Activated T-cell treated with anti-CD3 and anti-CD28 coated beads, Interleukin-2, amount 50 U/mL, for 72 hours (primary cell): ENCODE measurements around the gene AIG1. TPM values are rescaled to one million over a fixed set of nuclear protein-coding genes. Genes with fewer than 3 reads are reported as not detected.
"Not testable (repeated sequence)": the region's sequence is repeated elsewhere in the genome, so short reads cannot be mapped to it uniquely, and the experiment has no call there.

Source experiments
- ATAC-seq, 2 donors: fragments of 150-1000 bp; cut with Tn5 transposase; replicated peaks in 1 of 2; 2 replicates each; pipeline ENCODE4 v1.10.0; 2021; ENCODE audit warnings: moderate library complexity in 2 of 2, mild to moderate bottlenecking in 1 of 2
- DNase-seq, 2 donors: peaks; one replicate each; pipeline ENCODE4 v3.0.0; 2021 to 2022; ENCODE audit warnings: mixed read lengths in 1 of 2
- H3K27ac Mint-ChIP-seq: one replicate; pipeline ENCODE4 v1.8.0; 2022; ENCODE audit warnings: mild to moderate bottlenecking, moderate library complexity, mixed read lengths
- H3K27me3 Mint-ChIP-seq: one replicate; pipeline ENCODE4 v1.8.0; 2022; ENCODE audit warnings: low read depth, mixed read lengths
- H3K36me3 Mint-ChIP-seq, 2 donors: one replicate each; pipeline ENCODE4 v1.8.0; 2022; ENCODE audit warnings: mixed read lengths in 2 of 2, mild to moderate bottlenecking in 1 of 2; ENCODE audit not compliant: insufficient read depth in 2 of 2
- H3K4me1 Mint-ChIP-seq: one replicate; pipeline ENCODE4 v1.8.0; 2022; ENCODE audit warnings: low read depth, mixed read lengths
- H3K4me3 Mint-ChIP-seq, 2 donors: one replicate each; pipeline ENCODE4 v1.8.0; 2022; ENCODE audit warnings: mild to moderate bottlenecking in 2 of 2, mixed read lengths in 2 of 2, moderate library complexity in 2 of 2
- H3K9me3 Mint-ChIP-seq, 2 donors: one replicate each; pipeline ENCODE4 v1.8.0; 2022; ENCODE audit warnings: mixed read lengths in 2 of 2
- total RNA-seq, 2 donors: library from RNA; stranded (reverse); gene quantifications; one replicate each; pipeline ENCODE4 v1.2.3, GENCODE V29; 2022

The AIG1 gene
- total RNA-seq, 2 donors from 2014 or later: 23.8 to 28.2 TPM

- no peak for DNase-seq
- H3K4me3 Mint-ChIP-seq: peak overlapping the region; percentile 84 to 91
- H3K36me3 Mint-ChIP-seq: peaks cover 3 to 6% of the 10 kb centered on the region in 2 donors
- no peaks in the 10 kb centered on the region for H3K9me3 Mint-ChIP-seq
- ATAC-seq: no peak
- peaks cover 36% of the 10 kb centered on the region for H3K4me1 Mint-ChIP-seq
- no peaks in the 10 kb centered on the region for H3K27me3 Mint-ChIP-seq
- peak overlapping the region; percentile 56 for H3K27ac Mint-ChIP-seq
Observed at GRCh38 chr6:143061597-143062385, 1.1 kb downstream of the AIG1 start.

GRCh38 chr6:143062551-143062950, 1.9 kb downstream of the AIG1 start:
- Mint-ChIP-seq H3K27me3 (no peaks in the 10 kb centered on the region), H3K27ac (no peak overlapping the region), H3K4me1 (peaks cover 36% of the 10 kb centered on the region), H3K4me3 (peak overlapping the region in 1 of 2 donors; percentile 13), H3K36me3 (peaks cover 3 to 4% of the 10 kb centered on the region in 2 donors), H3K9me3 (no peaks in the 10 kb centered on the region)
- ATAC-seq: no peak
- DNase-seq: no peak

GRCh38 chr6:143063631-143064030, 2.9 kb downstream of the AIG1 start:
- peaks cover 36% of the 10 kb centered on the region for H3K4me1 Mint-ChIP-seq
- H3K36me3 Mint-ChIP-seq: peaks cover 3 to 4% of the 10 kb centered on the region in 2 donors
- no peak overlapping the region for H3K27ac Mint-ChIP-seq
- H3K9me3 Mint-ChIP-seq: no peaks in the 10 kb centered on the region
- H3K4me3 Mint-ChIP-seq: no peak overlapping the region
- no peaks in the 10 kb centered on the region for H3K27me3 Mint-ChIP-seq
- DNase-seq: no peak
- ATAC-seq: no peak

GRCh38 chr6:143064271-143064670, 3.6 kb downstream of the AIG1 start:
- Mint-ChIP-seq H3K27me3 (no peaks in the 10 kb centered on the region), H3K36me3 (peaks cover 3 to 4% of the 10 kb centered on the region in 2 donors), H3K4me1 (peaks cover 29% of the 10 kb centered on the region), H3K4me3 (no peak overlapping the region), H3K9me3 (no peaks in the 10 kb centered on the region), H3K27ac (no peak overlapping the region)
- no peak for ATAC-seq
- no peak for DNase-seq

- DNase-seq (no peak), ATAC-seq (no peak)
- no peak overlapping the region for H3K27ac Mint-ChIP-seq
- peaks cover 2 to 4% of the 10 kb centered on the region in 2 donors for H3K36me3 Mint-ChIP-seq
- no peaks in the 10 kb centered on the region for H3K27me3 Mint-ChIP-seq
- H3K4me1 Mint-ChIP-seq: peaks cover 23% of the 10 kb centered on the region
- H3K4me3 Mint-ChIP-seq: no peak overlapping the region
- no peaks in the 10 kb centered on the region for H3K9me3 Mint-ChIP-seq
Observed at GRCh38 chr6:143064951-143065683, 4.4 kb downstream of the AIG1 start.

- Mint-ChIP-seq H3K27me3 (no peaks in the 10 kb centered on the region), H3K4me1 (peaks cover 2% of the 10 kb centered on the region)
Observed at GRCh38 chr6:143068001-143068400, 7.3 kb downstream of the AIG1 start.

GRCh38 chr6:143074101-143074500, 13.4 kb downstream of the AIG1 start:
- Mint-ChIP-seq H3K27me3 (no peaks in the 10 kb centered on the region), H3K27ac (no peak overlapping the region), H3K36me3 (peaks cover 17 to 21% of the 10 kb centered on the region in 2 donors), H3K9me3 (peaks cover 1 to 15% of the 10 kb centered on the region in 2 donors), H3K4me1 (no peaks in the 10 kb centered on the region), H3K4me3 (no peak overlapping the region)
- DNase-seq (no peak), ATAC-seq (no peak)

More at GRCh38 chr6:143068001-143068400, 7.3 kb downstream of the AIG1 start:
- Mint-ChIP-seq H3K27ac (no peak overlapping the region), H3K4me3 (no peak overlapping the region), H3K36me3 (peaks cover 1% of the 10 kb centered on the region in 2 donors), H3K9me3 (peaks cover under 1% of the 10 kb centered on the region in 2 donors)
- ATAC-seq (no peak), DNase-seq (no peak)

- no peak for ATAC-seq
- Mint-ChIP-seq H3K4me3 (no peak overlapping the region), H3K27me3 (no peaks in the 10 kb centered on the region), H3K9me3 (peaks cover 2 to 15% of the 10 kb centered on the region in 2 donors), H3K27ac (no peak overlapping the region), H3K36me3 (peaks cover 17 to 21% of the 10 kb centered on the region in 2 donors), H3K4me1 (no peaks in the 10 kb centered on the region)
- DNase-seq: no peak
Observed at GRCh38 chr6:143074670-143075318, 14.1 kb downstream of the AIG1 start.

- no peak overlapping the region for H3K27ac Mint-ChIP-seq
- peaks cover 5 to 11% of the 10 kb centered on the region in 2 donors for H3K9me3 Mint-ChIP-seq
- H3K36me3 Mint-ChIP-seq: peaks cover 12 to 16% of the 10 kb centered on the region in 2 donors
- no peaks in the 10 kb centered on the region for H3K4me1 Mint-ChIP-seq
- no peak overlapping the region for H3K4me3 Mint-ChIP-seq
- ATAC-seq (no peak), DNase-seq (no peak)
- no peaks in the 10 kb centered on the region for H3K27me3 Mint-ChIP-seq
Observed at GRCh38 chr6:143078468-143079324, 18.0 kb downstream of the AIG1 start.

- H3K4me1 Mint-ChIP-seq: no peaks in the 10 kb centered on the region
- H3K27ac Mint-ChIP-seq: no peak overlapping the region
- no peak overlapping the region for H3K4me3 Mint-ChIP-seq
- peaks cover 5 to 10% of the 10 kb centered on the region in 2 donors for H3K9me3 Mint-ChIP-seq
- H3K36me3 Mint-ChIP-seq: peaks cover 12 to 13% of the 10 kb centered on the region in 2 donors
- no peaks in the 10 kb centered on the region for H3K27me3 Mint-ChIP-seq
- DNase-seq (no peak), ATAC-seq (no peak)
Observed at GRCh38 chr6:143079325-143079640, 18.6 kb downstream of the AIG1 start.

GRCh38 chr6:143082274-143082673, 21.6 kb downstream of the AIG1 start:
- H3K27me3 Mint-ChIP-seq, H3K27ac Mint-ChIP-seq, H3K36me3 Mint-ChIP-seq, H3K4me3 Mint-ChIP-seq, H3K9me3 Mint-ChIP-seq, H3K4me1 Mint-ChIP-seq, DNase-seq, ATAC-seq: not testable (repeated sequence)

- H3K4me1 Mint-ChIP-seq, H3K4me3 Mint-ChIP-seq, H3K9me3 Mint-ChIP-seq, ATAC-seq, H3K27me3 Mint-ChIP-seq, DNase-seq, H3K36me3 Mint-ChIP-seq, H3K27ac Mint-ChIP-seq: not testable (repeated sequence)
Observed at GRCh38 chr6:143084019-143084418, 23.3 kb downstream of the AIG1 start.
